GM12891 (cell line): ENCODE data around the gene GRAP2.

Experiments used
- POLR2A ChIP-seq: IDR thresholded peaks from 2 replicates; pipeline ENCODE4 v1.6.1; 2011; ENCODE audit warnings: low read depth, low read length, control low read depth
- POLR2AphosphoS5 ChIP-seq: IDR thresholded peaks from 2 replicates; pipeline ENCODE4 v1.6.1; 2011; ENCODE audit warnings: low read depth, low read length, control low read depth
- SPI1 ChIP-seq: IDR thresholded peaks from 2 replicates; pipeline ENCODE4 v1.6.1; 2011; ENCODE audit warnings: low read depth, low read length, control low read depth
- TAF1 ChIP-seq: IDR thresholded peaks from 2 replicates; pipeline ENCODE4 v1.6.1; 2011; ENCODE audit warnings: low read depth, low read length, control low read depth

- TF ChIP-seq POLR2A (no peak), POLR2AphosphoS5 (no peak), TAF1 (no peak), SPI1 (no peak)
These were observed 13.0 kb downstream of the GRAP2 start for GRCh38 chr22:39913886-39914285.
